K562 (cell line): ENCODE results near the gene ZNF318.

Source experiments
- CHD4 ChIP-seq: fragments of 200-600 bp; sonication (generic); IDR thresholded peaks from 3 replicates; pipeline ENCODE4 v1.6.1; 2012; ENCODE audit warnings: low read depth, mild to moderate bottlenecking, mixed read lengths, low read length, inconsistent platforms; ENCODE audit not compliant: insufficient read depth, insufficient replicate concordance, poor library complexity, severe bottlenecking
- FOXP4 ChIP-seq: sonication (generic); formaldehyde crosslinking; IDR thresholded peaks from 2 replicates; pipeline ENCODE4 v1.8.0; 2022; ENCODE audit warnings: mild to moderate bottlenecking, missing genetic modification reagents, borderline replicate concordance
- GTF2F1 ChIP-seq: IDR thresholded peaks from 2 replicates; pipeline ENCODE4 v1.6.1; 2011; ENCODE audit warnings: low read depth, low read length, improper control_type of control experiment
- POLR2AphosphoS5 ChIP-seq: IDR thresholded peaks from 2 replicates; pipeline ENCODE4 v1.6.1; 2011; ENCODE audit warnings: mild to moderate bottlenecking, low read depth, low read length, moderate library complexity; ENCODE audit not compliant: control insufficient read depth, insufficient read depth
- RNF2 ChIP-seq: sonication (generic); IDR thresholded peaks from 2 replicates; pipeline ENCODE4 v1.6.1; 2016
- TRIM28 ChIP-seq: fragments of 450-650 bp; IDR thresholded peaks from 2 replicates; pipeline ENCODE4 v1.6.1; 2017

GRCh38 chr6:43376551-43376981 is 7.1 kb upstream of the ZNF318 start:
- TF ChIP-seq FOXP4 (CRISPR knock-in tag) (no peak), CHD4 (no peak), TRIM28 (no peak), GTF2F1 (no peak), POLR2AphosphoS5 (no peak), RNF2 (no peak)
